ENCODE data around the gene KRT80. TPM values are rescaled to one million over a fixed set of nuclear protein-coding genes. Genes with fewer than 3 reads are reported as not detected.
A peak's percentile ranks its signal among the peaks of the same experiment; 100 is the strongest.

Gene KRT80
- total RNA-seq, 1 donor: 1.3 TPM

DNA sequence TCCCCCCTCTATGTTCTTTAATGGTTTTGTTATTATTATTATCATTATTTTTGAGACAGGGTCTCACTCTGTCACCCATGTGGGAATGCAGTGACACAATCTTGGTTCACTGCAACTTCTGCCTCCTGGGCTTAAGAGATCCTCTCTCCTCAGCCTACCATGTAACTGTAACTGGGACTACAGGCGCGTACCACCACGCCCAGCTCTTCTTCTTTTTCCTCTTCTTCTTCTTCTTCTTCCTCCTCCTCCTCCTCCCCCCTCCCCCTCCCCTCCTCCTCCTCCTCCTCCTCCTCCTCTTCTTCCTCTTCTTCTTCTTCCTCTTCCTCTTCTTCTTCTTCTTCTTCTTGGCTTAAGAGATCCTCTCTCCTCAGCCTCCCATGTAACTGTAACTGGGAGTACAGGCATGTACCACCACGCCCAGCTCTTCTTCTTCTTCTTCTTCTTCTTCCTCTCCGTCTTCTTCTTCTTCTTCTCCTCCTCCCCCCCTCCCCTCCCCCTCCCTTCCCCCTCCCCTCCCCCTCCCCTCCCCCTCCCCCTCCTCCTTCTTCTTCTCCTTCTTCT is 35.9 kb upstream of the KRT80 start:
- DNase-seq (ENCODE audit: low read depth): no peak
- TF ChIP-seq, protein P1, sequence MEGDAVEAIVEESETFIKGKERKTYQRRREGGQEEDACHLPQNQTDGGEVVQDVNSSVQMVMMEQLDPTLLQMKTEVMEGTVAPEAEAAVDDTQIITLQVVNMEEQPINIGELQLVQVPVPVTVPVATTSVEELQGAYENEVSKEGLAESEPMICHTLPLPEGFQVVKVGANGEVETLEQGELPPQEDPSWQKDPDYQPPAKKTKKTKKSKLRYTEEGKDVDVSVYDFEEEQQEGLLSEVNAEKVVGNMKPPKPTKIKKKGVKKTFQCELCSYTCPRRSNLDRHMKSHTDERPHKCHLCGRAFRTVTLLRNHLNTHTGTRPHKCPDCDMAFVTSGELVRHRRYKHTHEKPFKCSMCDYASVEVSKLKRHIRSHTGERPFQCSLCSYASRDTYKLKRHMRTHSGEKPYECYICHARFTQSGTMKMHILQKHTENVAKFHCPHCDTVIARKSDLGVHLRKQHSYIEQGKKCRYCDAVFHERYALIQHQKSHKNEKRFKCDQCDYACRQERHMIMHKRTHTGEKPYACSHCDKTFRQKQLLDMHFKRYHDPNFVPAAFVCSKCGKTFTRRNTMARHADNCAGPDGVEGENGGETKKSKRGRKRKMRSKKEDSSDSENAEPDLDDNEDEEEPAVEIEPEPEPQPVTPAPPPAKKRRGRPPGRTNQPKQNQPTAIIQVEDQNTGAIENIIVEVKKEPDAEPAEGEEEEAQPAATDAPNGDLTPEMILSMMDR (IDR thresholded peaks at IDR 0.05; ENCODE audit: insufficient read depth, low read depth, low read length): no peak
- no peak overlapping the region for H3K4me3 ChIP-seq (ENCODE audit: low read depth, low read length)

GRCh38 chr12:52226446-52226845 is 34.6 kb upstream of the KRT80 start:
- TF ChIP-seq, protein P1 (IDR thresholded peaks at IDR 0.05; ENCODE audit: insufficient read depth, low read depth, low read length): no peak
- no peak overlapping the region for H3K4me3 ChIP-seq (ENCODE audit: low read depth, low read length)
- DNase-seq (ENCODE audit: low read depth): peak; percentile 53

GRCh38 chr12:52225752-52226151 is 33.9 kb upstream of the KRT80 start:
- TF ChIP-seq, protein P1 (IDR thresholded peaks at IDR 0.05; ENCODE audit: insufficient read depth, low read depth, low read length): no peak
- no peak overlapping the region for H3K4me3 ChIP-seq (ENCODE audit: low read depth, low read length)
- DNase-seq (ENCODE audit: low read depth): no peak

DNA sequence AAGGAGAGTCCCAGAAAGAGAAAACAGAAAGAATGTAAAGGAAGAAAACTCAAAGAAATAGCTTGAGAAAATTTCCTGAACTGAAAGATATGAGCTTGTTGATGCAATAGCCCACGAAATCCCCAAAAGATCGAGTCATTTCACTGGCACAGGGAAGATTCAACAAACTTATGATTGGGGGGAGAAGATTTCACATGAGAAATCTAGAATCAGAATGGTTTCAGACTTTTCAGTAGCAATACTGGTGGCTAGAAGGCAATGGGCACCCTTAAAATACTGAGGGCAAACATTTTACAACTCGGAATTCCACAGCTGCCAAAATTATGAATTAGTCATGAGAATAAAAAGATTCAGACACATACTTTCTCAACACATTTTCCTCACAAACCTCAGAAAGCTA is 32.3 kb upstream of the KRT80 start:
- no peak overlapping the region for H3K4me3 ChIP-seq (ENCODE audit: low read depth, low read length)
- DNase-seq (ENCODE audit: low read depth): no peak
- TF ChIP-seq, protein P1 (IDR thresholded peaks at IDR 0.05; ENCODE audit: insufficient read depth, low read depth, low read length): no peak

GRCh38 chr12:52223406-52224039 is 31.7 kb upstream of the KRT80 start:
- H3K4me3 ChIP-seq (ENCODE audit: low read depth, low read length): no peak overlapping the region
- no peak for DNase-seq (ENCODE audit: low read depth)
- TF ChIP-seq, protein P1 (IDR thresholded peaks at IDR 0.05; ENCODE audit: insufficient read depth, low read depth, low read length): no peak

- no peak overlapping the region for H3K4me3 ChIP-seq (ENCODE audit: low read depth, low read length)
- TF ChIP-seq, protein P1 (IDR thresholded peaks at IDR 0.05; ENCODE audit: insufficient read depth, low read depth, low read length): no peak
- no peak for DNase-seq (ENCODE audit: low read depth)
Observed at GRCh38 chr12:52222692-52223091, 30.9 kb upstream of the KRT80 start.
